COR-L47 (cell line): ENCODE results near the gene ALG6.

ENCODE experiments used
- DNase-seq: peaks from one replicate; lab custom pipeline; 2025; lab: John Stamatoyannopoulos, UW

Gene ALG6

GRCh38 chr1:63367215-63368103 is at the start of gene ALG6:
TSS of gene ALG6 (plus strand) at chr1:63367627. CDS start at chr1:63370978, 3,351 bp downstream.
- DNase-seq, result peak; percentile 94

- no peak for DNase-seq
Measured at GRCh38 chr1:63317817-63318152, 49.6 kb upstream of the ALG6 start.

GRCh38 chr1:63318201-63318979 is 49.0 kb upstream of the ALG6 start:
- DNase-seq, result no peak

- no peak for DNase-seq
Measured at GRCh38 chr1:63319046-63320021, 48.1 kb upstream of the ALG6 start.

GRCh38 chr1:63320022-63320721 is 47.3 kb upstream of the ALG6 start:
- DNase-seq, result no peak

GRCh38 chr1:63321066-63321784 is 46.2 kb upstream of the ALG6 start:
- DNase-seq, result no peak

- DNase-seq, result no peak
Measured at GRCh38 chr1:63321785-63322113, 45.7 kb upstream of the ALG6 start.

GRCh38 chr1:63322114-63322943 is 45.1 kb upstream of the ALG6 start, which contains the start of gene FOXD3:
TSS of gene FOXD3 (plus strand) at chr1:63322567. CDS start at chr1:63323059, 492 bp downstream.
- peak; percentile 61 for DNase-seq

- DNase-seq, result peak; percentile 64
Measured at GRCh38 chr1:63322944-63323864, 44.2 kb upstream of the ALG6 start.

GRCh38 chr1:63323865-63324778 is 43.3 kb upstream of the ALG6 start:
- DNase-seq, result peak; percentile 59

GRCh38 chr1:63324779-63325119 is 42.7 kb upstream of the ALG6 start:
- no peak for DNase-seq

- no peak for DNase-seq
Measured at GRCh38 chr1:63325279-63325985, 42.0 kb upstream of the ALG6 start.

GRCh38 chr1:63326106-63326472 is 41.3 kb upstream of the ALG6 start:
- DNase-seq, result no peak

GRCh38 chr1:63326473-63327380 is 40.7 kb upstream of the ALG6 start:
- no peak for DNase-seq

- peak; percentile 17 for DNase-seq
Measured at GRCh38 chr1:63327417-63328054, 39.9 kb upstream of the ALG6 start.

GRCh38 chr1:63328122-63328521 is 39.3 kb upstream of the ALG6 start:
- no peak for DNase-seq
